GM21360 (cell line): ENCODE data around the gene LRBA.

Experiments used
- ATAC-seq: cut with Tn5 transposase; IDR thresholded peaks from one replicate; pipeline ENCODE4 v1.9.1; 2021; ENCODE audit warnings: mild to moderate bottlenecking, moderate library complexity; ENCODE audit not compliant: unreplicated experiment

LRBA gene

DNA sequence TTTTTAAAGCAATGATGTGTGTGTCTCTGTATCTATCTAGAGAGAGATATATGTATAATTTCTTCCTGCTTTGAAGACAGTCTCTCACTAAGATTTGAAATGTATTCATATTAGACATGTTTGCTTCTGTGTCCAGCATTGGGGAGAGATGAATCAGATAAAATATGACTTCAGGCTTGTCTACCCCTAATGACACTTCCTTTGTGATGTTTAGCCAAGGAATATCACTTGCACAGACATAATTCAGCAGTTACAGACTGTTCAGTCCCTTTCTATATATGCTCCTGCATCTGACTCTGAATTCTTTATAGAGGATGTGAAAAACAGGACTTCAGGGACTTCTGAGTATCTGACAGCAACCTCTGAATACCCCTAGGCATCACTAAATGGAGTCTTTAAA is 778.5 kb downstream of the LRBA start:
- no peak for ATAC-seq

DNA sequence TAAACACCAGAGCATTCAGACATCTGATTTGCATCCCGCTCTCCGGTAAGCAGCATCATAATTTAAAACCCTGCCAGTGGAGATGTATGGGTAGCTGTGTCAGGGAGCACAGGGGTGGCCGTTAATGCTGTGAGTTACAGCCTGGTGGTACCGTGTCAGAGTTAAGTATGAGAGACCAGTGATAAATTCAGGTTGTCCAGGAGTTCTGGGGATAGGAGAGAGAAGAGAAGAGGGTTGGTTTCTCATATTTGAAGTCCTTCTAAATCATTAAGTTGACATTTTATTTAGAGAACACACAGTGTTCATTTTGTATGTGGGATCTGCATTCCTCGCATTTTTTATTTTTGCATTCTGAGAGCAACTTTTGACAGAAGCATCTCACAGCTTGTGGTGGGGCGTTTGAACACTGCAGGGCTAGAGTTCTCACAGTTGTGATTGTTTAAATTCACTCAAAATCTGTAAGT is 779.2 kb downstream of the LRBA start:
- ATAC-seq: no peak

DNA sequence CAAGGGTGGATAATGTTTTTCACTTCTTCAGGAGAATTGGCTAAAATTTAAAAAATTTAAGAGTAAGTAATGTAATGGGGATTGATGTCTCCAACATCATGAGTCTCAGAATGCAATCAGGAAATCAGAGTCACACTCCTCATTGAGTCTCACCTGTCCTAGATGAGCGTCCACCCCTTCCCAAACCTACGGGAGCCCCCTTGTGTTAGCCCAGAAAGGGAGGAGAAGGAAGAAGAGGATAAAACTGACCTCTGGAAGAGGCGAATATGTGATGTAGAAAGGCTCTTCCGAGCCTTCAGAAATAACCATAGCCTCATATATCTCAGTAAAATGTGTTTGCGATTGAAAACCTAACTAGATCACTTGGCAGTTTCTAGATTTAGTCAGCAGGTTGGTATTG is 779.8 kb downstream of the LRBA start:
- no peak for ATAC-seq

DNA sequence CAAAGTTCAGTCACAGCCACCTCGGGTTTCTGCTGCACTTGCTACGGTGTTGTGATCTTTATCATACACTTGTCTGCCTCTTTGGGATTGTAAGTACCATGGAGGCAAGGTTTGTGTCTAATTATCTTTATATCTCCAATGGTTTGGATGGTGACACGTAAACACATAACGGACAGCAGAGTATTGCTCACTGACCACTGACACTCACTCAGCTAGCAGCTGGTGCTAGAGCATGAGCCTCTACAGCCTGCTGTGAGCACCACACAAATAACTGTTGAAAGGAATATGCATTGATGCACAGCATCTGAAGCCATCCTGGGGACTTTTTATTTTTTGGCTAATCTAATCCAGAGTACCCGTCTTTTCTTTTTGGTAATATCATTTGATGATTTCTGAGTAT is 780.8 kb downstream of the LRBA start:
- ATAC-seq: no peak

DNA sequence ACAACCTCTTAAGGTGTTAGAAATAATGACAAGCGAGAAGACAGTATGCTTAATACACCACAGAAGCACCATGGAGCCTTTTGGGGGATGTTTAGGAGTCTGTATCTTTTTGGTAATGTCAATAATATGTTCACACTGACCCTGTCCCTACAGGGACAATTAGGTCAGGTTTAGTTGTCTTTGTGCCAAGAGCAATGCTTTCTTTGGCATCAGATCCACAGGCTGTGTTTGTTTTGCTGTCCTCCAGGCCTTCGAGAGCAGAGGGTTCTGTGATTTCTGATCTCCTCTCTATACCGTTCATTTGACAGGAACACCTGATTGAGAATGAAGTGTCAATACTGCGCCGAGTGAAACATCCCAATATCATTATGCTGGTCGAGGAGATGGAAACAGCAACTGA is 783.1 kb downstream of the LRBA start:
- ATAC-seq: no peak

DNA sequence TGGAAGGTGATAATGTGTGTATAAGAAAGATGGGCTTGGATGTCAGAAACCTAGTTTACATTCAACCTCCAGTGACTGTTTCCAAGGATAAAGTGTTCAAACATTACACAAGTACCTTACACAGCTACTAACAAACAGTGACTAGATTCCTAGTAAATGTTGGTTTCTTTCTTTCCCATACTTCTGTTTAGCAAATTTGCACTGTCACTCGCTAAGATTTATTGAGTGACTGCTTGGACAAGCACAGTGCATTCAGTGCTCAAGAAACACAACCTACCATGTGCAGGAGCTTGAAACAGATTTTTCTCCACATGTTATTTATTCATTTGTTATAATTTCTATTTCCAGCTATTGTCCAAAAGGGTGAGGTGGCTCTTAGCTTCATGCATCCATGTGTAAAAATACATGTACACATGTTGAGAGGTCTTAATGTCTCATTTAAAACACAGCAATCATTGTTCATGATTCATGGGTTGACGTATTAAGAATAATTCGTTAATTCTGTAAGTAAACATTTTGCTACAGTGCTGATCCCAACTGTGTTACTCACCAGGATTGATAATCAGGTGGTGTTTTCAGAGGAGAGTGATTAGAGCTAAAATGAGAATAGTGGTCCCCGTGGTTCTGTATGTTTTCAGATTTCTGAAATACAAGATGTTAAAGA is 783.8 kb downstream of the LRBA start:
- no peak for ATAC-seq

DNA sequence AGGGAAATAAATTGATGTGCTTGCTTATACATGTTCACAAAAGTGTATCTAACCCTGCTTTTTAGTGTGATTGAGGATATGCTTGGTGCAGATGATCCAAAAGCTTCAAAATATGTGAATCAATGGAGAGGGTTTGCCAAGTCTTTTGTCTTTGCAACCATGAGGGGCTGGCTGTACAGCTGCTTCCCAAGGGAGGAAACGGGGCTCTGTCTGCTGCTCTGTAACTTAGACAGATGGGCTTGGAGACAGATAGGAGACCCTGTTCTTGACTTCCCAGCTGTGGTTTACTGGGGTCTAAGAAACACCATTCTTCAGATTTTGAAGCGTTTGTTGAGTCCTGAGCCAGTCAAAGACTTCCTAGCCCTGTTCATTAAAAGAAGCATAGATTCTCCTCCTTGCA is 784.5 kb downstream of the LRBA start:
- no peak for ATAC-seq

DNA sequence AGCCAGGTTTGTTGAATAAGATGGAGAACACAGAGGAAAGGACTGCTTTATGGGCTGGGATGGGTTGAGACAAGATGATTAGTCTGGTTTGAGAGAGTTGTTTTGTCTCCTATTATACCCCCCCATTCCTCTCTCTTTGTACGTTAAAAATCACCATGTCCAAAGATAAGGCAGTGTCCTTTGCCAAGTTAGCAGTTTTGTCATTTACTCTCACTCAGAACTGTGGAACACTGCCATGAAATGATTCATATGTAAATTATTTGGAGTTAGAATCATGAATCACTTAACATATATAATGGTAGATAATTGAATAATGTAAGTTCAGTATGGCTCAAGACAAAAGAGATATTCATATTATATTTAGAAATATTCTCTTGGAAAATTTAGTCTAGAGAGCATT is 785.6 kb downstream of the LRBA start:
- no peak for ATAC-seq

DNA sequence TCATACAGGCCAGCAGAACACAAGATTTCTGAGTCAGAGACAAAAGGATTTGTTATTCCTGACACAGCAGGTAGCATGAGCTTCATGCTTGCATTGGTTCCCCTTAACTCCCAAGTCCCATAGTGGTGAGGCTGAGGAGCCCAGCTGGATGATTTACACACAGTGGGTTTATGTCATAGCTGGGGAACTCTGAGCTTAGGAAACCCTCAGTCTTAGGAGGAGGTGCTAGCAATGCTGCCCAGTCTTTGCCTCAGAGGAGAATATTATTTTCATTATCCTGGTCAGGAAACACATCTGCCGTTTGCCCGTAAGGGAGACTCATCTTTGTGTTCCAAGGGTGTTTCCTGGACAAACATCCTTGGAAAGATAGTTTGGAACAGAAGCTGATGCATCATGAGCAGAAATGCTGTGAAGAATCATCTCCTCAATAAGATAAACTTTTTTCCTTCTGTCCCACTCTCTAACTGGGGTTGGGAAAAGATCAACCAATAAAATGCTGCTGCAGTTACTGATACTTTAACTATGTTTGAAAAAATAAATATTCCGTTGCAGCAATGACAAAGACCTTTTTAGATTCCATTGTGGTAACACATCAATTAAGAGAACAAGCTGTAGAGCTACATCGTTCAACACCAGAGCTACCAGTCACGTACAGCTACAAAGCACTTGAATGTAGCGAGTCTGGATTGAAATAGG is 790.0 kb downstream of the LRBA start:
- ATAC-seq: no peak

DNA sequence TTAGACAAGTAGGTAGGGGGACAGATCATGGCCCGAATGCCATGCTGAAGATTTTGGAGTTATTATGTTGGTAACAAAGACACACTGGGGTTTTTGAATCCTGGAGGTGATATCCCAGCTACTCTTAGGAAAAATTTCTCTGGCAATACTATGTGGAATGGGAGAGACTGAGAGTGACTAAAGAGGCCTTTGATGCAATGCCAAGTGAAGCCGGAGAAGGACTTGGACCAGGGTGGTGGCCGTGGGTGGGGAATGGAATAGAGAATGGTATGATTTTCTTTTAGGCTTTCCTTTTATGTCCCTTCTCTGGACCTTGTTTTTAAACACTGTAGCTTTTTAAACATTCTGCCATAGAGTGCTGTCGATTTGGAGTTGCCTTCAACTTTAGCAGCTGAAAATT is 795.2 kb downstream of the LRBA start:
- no peak for ATAC-seq

DNA sequence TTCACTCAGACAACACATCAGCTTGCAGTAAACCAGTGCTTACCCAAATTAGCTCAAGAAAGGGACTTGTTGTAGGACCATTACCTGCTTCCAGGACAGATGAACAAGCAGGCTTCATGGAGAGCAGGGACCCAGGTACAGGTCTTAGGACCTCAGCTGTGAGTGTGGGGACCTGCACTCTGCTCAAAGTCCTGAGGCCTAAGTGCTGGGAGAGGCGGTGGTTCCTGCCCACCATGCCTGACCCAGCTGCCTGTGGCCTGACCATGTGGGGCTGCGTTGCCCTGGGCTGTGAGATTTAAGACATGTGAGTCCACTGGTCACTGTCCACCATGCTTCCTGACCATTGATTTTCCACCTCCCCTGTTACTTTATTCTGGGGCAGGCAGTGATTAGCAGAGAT is 796.6 kb downstream of the LRBA start:
- no peak for ATAC-seq

DNA sequence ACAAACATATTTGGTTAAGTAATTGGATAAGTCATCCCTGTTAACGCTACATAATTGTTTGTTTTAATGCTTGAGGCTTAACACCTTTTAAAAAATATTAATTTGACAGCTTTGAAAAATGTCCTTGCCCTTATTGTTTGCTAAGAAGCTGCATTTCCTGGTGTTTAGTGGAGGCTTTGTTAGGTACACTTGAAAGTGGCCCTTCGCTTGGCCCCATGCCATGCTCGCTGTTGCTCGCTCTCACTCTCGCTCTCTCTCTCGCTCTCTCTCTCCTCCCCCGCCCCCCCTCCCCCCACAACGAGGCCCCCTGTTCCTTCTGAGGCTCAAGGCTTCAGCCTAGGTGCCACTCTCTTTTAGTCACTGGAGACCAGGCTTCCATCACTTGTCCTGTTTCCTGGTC is 797.3 kb downstream of the LRBA start:
- ATAC-seq: no peak

DNA sequence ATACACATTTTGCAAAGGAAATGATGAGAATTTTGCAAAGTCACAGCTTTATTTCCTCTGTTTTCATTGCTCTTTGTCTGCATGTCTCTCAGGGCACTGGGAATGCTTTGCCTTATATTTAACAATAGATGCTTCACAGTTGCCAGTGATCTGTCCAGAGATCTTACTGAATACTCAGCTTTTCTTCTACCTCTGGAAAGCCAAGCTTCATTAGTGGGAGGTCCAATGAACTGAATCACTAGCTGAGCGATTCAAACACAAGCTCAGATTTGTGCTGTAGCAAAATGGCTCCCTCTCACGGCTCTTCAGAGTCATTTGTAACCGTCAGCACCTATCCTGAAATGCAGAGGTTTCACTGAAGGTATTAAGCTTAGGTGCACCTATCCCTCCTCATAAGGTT is 797.9 kb downstream of the LRBA start:
- ATAC-seq: no peak

DNA sequence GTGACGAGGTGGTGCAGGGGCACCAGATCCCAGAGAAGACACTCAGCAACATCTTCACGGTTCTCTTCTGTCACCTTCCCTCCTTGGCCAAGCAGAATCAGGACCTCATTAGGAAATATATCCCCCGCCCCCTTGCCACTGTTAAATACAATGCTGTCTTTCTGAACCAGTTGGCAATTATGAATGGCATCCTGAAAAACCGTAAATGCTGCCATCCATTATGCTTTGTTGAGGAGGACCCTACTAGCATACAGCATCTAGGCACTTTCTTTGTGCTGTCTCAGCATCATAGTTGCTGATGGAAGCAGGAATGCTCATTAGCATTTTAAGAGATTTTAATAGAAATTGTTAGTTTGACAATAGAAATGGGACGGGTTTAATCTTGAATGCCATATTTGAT is 798.4 kb downstream of the LRBA start:
- ATAC-seq: no peak

DNA sequence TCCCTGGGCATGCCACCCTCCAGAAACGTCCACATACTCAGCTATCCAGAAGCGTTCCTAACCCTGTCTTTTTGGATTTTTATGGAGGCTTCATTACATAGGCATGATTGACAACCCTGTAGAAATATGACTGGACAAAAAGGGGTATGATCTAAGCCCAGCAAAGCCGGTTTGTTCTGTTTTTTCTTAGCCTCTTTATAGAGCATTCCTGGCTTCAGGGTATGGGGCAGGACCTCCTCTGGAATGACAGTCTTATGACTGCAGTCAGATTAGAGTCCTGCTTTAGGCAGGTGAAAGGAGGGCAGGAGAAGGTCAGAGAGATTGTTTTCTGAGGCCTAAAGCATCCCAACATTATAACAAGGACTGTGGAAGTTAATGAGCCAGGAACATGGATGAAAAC is 799.5 kb downstream of the LRBA start:
- no peak for ATAC-seq
